HL-60 (cell line): ENCODE data around the gene NFATC1.

Experiments
- DNase-seq, 2 experiments: peaks; one replicate each; pipeline ENCODE4 v3.0.0-alpha.2; 2010 to 2020; ENCODE audit warnings: low read depth in 1 of 2, low spot score in 1 of 2
- H3K27ac ChIP-seq: fragments of 250-450 bp; sonication (Bioruptor Pico); replicated peaks from 2 replicates; pipeline ENCODE4 v1.5.1; 2020; ENCODE audit warnings: mild to moderate bottlenecking, moderate library complexity
- H3K27me3 ChIP-seq: fragments of 250-450 bp; sonication (Bioruptor Pico); 2 replicates; pipeline ENCODE4 v1.5.1; 2021; ENCODE audit warnings: mild to moderate bottlenecking, moderate library complexity; ENCODE audit not compliant: insufficient read depth, poor library complexity, severe bottlenecking
- H3K4me3 ChIP-seq: replicated peaks from 2 replicates; pipeline ENCODE4 v1.5.1; 2011; ENCODE audit warnings: mild to moderate bottlenecking, control low read depth, low read length; ENCODE audit not compliant: insufficient read depth
- CTCF ChIP-seq: IDR thresholded peaks from one replicate; pipeline ENCODE4 v1.5.1; 2011; ENCODE audit warnings: low read length, control low read depth, inconsistent platforms; ENCODE audit not compliant: insufficient read depth
- GABPA ChIP-seq: IDR thresholded peaks from 2 replicates; pipeline ENCODE4 v1.6.1; 2012; ENCODE audit warnings: low read depth
- POLR2AphosphoS5 ChIP-seq: IDR thresholded peaks from 2 replicates; pipeline ENCODE4 v1.6.1; 2012; ENCODE audit warnings: low read depth
- REST ChIP-seq: IDR thresholded peaks from 2 replicates; pipeline ENCODE4 v1.6.1; 2012; ENCODE audit warnings: low read depth; ENCODE audit not compliant: insufficient replicate concordance
- SPI1 ChIP-seq: IDR thresholded peaks from 2 replicates; pipeline ENCODE4 v1.6.1; 2012; ENCODE audit warnings: low read depth, mild to moderate bottlenecking, borderline replicate concordance

The NFATC1 gene

GRCh38 chr18:79558196-79558932 is 162.6 kb downstream of the NFATC1 start:
- H3K27me3 ChIP-seq: no peaks in the 10 kb centered on the region

GRCh38 chr18:79558933-79559416 is 163.2 kb downstream of the NFATC1 start:
- no peak overlapping the region for H3K4me3 ChIP-seq
- no peak for TF ChIP-seq SPI1
- no peaks in the 10 kb centered on the region for H3K27me3 ChIP-seq
- DNase-seq: no peak
- no peak overlapping the region for H3K27ac ChIP-seq

More at GRCh38 chr18:79558196-79558932, 162.6 kb downstream of the NFATC1 start:
- H3K4me3 ChIP-seq: no peak overlapping the region
- TF ChIP-seq GABPA: no peak
- no peak for TF ChIP-seq CTCF
- TF ChIP-seq REST: no peak
- no peak for TF ChIP-seq SPI1
- no peak for TF ChIP-seq POLR2AphosphoS5
- no peak for DNase-seq
- no peak overlapping the region for H3K27ac ChIP-seq

- no peak for DNase-seq
- no peak overlapping the region for H3K4me3 ChIP-seq
- H3K27ac ChIP-seq: no peak overlapping the region
- TF ChIP-seq POLR2AphosphoS5 (no peak), CTCF (no peak), GABPA (no peak), SPI1 (no peak), REST (no peak)
- H3K27me3 ChIP-seq: no peaks in the 10 kb centered on the region
Observed at GRCh38 chr18:79559436-79559835, 163.7 kb downstream of the NFATC1 start.

GRCh38 chr18:79560042-79560860 is 164.5 kb downstream of the NFATC1 start:
- no peak overlapping the region for H3K4me3 ChIP-seq
- TF ChIP-seq REST (no peak), CTCF (no peak), GABPA (no peak), SPI1 (no peak), POLR2AphosphoS5 (no peak)
- H3K27ac ChIP-seq: no peak overlapping the region
- no peaks in the 10 kb centered on the region for H3K27me3 ChIP-seq
- DNase-seq: no peak
